Gastrocnemius medialis (tissue), 4 donors: ENCODE data around the gene LMAN2L.

Experiments
- POLR2A ChIP-seq, 2 donors: fragments of 450-650 bp; IDR thresholded peaks; one replicate each; pipeline ENCODE4 v1.6.1; 2017; ENCODE audit warnings: antibody characterized with exemption in 2 of 2, mild to moderate bottlenecking in 2 of 2, moderate library complexity in 2 of 2
- TF ChIP-seq, protein P1 (sequence below), 5 experiments: fragments of 450-650 bp in 3 of 5; fragments of 200-600 bp in 2 of 5; sonication (generic) in 2 of 5; IDR thresholded peaks in 4 of 5; conservative IDR thresholded peaks in 1 of 5; 1 replicate in 4 of 5; 2 replicates in 1 of 5; pipeline ENCODE4 v1.5.1; 2016 to 2019; ENCODE audit warnings: antibody characterized with exemption in 5 of 5, mild to moderate bottlenecking in 3 of 5, moderate library complexity in 3 of 5

DNA sequence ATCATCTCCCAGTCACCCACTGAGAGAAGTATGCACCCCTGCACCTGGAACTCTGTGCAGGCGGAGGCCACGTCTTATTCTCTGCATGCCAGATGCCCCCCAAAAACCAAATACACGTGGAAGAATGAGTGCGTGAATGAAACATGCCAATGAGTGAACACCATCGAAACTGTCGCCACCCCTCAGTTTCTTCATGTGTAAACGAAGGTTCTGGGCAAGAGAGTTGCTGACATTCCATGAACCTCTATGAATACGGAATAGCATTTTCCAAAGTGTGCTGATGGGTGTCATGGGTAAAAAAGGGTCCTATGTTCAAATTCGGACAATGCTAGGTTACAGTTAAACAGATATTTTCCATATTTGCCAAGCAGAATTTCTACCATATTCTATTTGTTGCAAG lies 77.5 kb downstream of the LMAN2L start:
- TF ChIP-seq, protein P1, sequence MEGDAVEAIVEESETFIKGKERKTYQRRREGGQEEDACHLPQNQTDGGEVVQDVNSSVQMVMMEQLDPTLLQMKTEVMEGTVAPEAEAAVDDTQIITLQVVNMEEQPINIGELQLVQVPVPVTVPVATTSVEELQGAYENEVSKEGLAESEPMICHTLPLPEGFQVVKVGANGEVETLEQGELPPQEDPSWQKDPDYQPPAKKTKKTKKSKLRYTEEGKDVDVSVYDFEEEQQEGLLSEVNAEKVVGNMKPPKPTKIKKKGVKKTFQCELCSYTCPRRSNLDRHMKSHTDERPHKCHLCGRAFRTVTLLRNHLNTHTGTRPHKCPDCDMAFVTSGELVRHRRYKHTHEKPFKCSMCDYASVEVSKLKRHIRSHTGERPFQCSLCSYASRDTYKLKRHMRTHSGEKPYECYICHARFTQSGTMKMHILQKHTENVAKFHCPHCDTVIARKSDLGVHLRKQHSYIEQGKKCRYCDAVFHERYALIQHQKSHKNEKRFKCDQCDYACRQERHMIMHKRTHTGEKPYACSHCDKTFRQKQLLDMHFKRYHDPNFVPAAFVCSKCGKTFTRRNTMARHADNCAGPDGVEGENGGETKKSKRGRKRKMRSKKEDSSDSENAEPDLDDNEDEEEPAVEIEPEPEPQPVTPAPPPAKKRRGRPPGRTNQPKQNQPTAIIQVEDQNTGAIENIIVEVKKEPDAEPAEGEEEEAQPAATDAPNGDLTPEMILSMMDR (IDR thresholded peaks at IDR 0.05 in 4 of 5, conservative IDR thresholded peaks at IDR 0.05 in 1 of 5), result no peak
- no peak for TF ChIP-seq POLR2A (IDR thresholded peaks at IDR 0.05)
